IPS-15b (cell line): Measurements from ENCODE around the gene ZNF200.
"Not testable (repeated sequence)": the region's sequence is repeated elsewhere in the genome, so short reads cannot be mapped to it uniquely, and the experiment has no call there.

Experiments
- H3K27me3 ChIP-seq: one replicate; pipeline ENCODE4 v1.6.1; 2013; ENCODE audit warnings: low read length; ENCODE audit not compliant: control insufficient read depth, insufficient read depth
- H3K36me3 ChIP-seq: one replicate; pipeline ENCODE4 v1.6.1; 2013; ENCODE audit warnings: low read length; ENCODE audit not compliant: control insufficient read depth, insufficient read depth
- H3K4me1 ChIP-seq: one replicate; pipeline ENCODE4 v1.6.1; 2013; ENCODE audit warnings: mild to moderate bottlenecking, low read length; ENCODE audit not compliant: control insufficient read depth, insufficient read depth
- H3K4me3 ChIP-seq: one replicate; pipeline ENCODE4 v1.5.1; 2013; ENCODE audit warnings: low read depth, low read length
- H3K9ac ChIP-seq: one replicate; pipeline ENCODE4 v1.6.1; 2013; ENCODE audit warnings: low read depth, mild to moderate bottlenecking, low read length
- H3K9me3 ChIP-seq: one replicate; pipeline ENCODE4 v1.6.1; 2013; ENCODE audit warnings: mild to moderate bottlenecking, low read length; ENCODE audit not compliant: control insufficient read depth, insufficient read depth

Gene ZNF200

DNA sequence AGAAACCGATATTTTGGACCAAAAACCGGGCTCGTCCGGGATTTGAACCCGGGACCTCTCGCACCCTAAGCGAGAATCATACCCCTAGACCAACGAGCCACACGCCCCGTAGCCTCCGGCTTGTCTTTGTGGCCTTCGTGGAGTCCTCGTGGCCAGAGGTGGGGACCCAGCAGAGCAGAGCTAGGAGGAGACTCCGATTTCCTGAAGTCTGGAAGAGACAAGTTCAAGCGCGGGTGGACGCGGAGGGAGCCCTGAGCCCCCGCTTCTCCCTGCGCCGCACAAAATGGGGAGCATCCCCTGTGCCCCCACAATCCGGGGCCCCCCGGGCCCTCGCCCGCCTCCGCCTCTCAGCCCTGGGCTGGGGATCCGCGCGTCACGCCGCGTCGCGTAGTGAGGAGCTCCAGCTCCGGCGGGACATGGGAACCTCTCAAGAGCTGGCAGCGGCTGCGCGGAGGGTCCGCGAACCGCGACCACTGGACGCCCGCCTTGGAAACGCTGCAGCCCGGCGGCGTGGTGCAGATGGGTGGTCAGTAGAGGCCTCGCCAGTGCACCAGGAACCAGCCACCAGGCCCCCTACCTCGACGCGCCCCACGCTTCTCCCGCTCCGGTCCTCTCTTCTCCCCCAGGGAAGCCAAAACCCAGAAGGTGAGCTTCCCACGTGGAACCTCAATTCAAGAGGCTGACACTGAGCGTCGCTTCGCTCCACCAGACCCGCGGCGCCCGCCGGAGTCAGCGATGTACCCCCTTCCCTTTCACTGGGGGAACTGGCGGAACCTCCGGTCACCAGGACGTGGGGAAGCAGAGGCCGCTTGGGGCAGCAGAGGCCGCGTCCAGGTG lies 52.1 kb downstream of the ZNF200 start:
- Histone ChIP-seq H3K27me3 (peaks cover 59% of the 10 kb centered on the region), H3K4me1 (peaks cover 2% of the 10 kb centered on the region), H3K36me3 (no peaks in the 10 kb centered on the region), H3K9ac (peak overlapping the region; percentile 24), H3K9me3 (no peaks in the 10 kb centered on the region), H3K4me3 (peak overlapping the region; percentile 91)

DNA sequence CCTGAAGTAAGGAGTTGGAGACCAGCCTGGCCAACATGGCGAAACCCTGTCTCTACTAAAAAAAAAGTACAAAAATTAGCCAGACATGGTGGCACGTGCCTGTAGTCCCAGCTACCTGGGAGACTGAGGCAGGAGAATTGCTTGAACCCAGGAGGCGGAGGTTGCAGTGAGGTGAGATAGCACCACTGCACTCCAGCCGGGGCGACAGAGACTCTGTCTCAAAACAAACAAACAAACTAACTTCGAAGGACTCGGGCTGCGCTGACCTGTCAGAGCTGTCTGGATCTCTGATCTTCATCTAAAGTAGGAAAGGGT lies 52.7 kb downstream of the ZNF200 start:
- H3K9me3 ChIP-seq, H3K4me1 ChIP-seq, H3K9ac ChIP-seq, H3K36me3 ChIP-seq: not testable (repeated sequence)
- Histone ChIP-seq H3K4me3 (peak overlapping the region; percentile 91), H3K27me3 (peaks cover 56% of the 10 kb centered on the region)

DNA sequence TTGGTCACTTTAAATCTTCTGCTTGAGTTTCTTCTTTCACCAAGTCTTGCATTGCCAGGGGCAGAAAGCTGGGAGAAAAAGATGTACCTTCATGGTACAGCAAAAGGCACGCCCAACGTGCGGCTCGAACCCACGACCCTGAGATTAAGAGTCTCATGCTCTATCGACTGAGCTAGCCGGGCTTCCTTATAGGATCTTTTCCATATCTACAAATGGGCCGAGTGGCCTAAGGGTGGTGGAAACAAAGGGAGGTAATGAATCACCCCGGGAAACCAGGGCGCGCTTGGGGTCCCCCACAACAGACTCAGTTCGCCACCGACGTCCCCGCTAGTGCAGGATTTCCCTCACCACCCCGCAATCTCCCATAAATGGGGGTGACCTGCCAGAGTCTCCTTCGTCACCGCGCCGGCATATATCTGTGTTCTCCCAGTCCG lies 54.5 kb downstream of the ZNF200 start:
- Histone ChIP-seq H3K4me1 (peaks cover 4% of the 10 kb centered on the region), H3K36me3 (no peaks in the 10 kb centered on the region), H3K27me3 (peaks cover 56% of the 10 kb centered on the region), H3K4me3 (peak overlapping the region; percentile 68), H3K9me3 (no peaks in the 10 kb centered on the region), H3K9ac (no peak overlapping the region)

DNA sequence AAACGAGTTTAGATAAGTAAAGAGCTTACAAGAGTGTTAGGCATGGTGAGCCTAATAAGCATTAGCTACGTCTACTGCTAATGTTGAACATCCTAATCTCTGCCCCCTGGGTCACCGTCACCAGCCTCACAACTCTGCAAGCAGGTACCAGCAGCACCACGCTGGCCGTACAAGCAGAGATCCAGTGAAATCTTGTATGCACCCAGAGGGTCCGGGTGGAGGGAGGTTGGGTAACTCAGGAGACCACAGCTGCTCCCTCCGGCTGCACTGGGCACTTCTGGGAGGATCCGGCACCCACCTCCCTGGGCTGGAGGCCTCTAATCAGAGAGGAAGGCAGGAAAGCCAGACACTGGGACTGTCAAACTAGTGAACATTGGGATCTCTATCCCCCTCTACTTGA lies 55.3 kb downstream of the ZNF200 start:
- Histone ChIP-seq H3K9ac (no peak overlapping the region), H3K27me3 (peaks cover 56% of the 10 kb centered on the region), H3K9me3 (no peaks in the 10 kb centered on the region), H3K36me3 (no peaks in the 10 kb centered on the region), H3K4me1 (peaks cover 4% of the 10 kb centered on the region), H3K4me3 (no peak overlapping the region)

DNA sequence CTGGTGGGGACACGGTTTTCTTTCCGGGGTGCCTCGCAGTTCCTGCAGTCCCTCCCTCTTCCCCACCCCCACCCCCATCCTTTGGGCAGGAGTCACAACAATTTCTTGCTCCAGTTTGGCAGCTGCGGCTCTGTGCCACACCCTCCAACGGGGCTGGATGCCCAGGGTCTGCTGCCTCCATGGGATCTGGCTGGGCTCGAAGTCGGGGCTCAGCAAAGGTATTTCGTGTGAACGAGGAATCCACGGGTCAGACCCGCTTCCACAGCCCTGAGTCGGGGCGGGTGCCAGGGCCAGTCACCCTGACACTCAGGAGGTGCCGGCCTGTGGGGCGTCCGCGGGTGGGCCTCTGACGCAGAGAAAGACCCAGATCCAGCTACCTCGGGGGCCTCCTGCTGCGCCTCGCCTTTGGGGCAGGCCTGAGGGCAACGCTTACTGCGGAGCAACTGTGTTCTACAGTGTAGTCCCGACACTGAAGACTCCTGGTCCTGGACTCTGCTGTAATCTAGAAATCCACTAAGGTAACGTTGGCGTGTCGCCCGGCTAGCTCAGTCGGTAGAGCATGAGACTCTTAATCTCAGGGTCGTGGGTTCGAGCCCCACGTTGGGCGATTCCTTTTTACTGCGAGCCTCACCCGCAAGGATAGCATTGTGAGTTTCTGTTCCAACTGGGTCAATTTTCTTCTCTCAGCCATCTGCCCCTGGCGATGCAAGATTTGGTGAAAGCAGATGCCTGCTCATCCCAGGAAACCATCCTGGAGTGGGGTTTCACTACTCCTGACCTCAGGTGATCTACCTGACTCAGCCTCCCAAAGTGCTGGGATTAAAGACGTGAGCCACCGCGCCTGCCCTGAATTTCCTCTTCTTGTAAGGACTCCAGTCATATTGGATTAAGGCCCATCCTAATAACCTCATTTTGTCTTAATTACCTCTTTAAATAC lies 59.5 kb downstream of the ZNF200 start:
- peaks cover 36% of the 10 kb centered on the region for H3K27me3 ChIP-seq

DNA sequence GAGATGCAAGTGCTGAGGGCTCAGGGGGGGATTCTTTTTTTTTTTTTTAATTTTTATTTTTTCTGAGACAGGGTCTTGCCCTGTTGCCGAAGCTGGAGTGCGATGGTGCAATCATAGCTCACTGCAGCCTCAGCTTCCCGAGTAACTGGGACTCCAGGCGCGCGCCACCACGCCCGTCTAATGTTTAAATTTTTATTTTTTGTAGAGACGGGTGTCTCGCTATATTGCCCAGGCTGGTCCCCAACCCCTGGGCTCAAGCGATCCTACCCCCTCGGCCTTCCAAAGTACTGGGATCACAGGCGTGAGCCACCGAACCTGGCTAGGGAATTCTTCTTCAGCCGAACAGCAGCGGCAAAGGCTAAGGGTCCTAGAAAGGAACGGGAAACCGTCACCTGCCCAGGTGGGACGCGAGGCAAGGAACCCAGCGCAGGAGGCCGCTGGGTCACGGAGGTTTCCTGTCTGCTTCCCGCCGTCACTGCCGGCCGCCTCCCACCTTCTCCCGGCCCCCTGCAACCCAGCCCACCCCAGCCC lies 60.3 kb downstream of the ZNF200 start:
- H3K27me3 ChIP-seq, result peaks cover 32% of the 10 kb centered on the region
- no peaks in the 10 kb centered on the region for H3K9me3 ChIP-seq
- H3K4me1 ChIP-seq, result peaks cover 7% of the 10 kb centered on the region
- no peaks in the 10 kb centered on the region for H3K36me3 ChIP-seq
- no peak overlapping the region for H3K9ac ChIP-seq
- peak overlapping the region; percentile 44 for H3K4me3 ChIP-seq

More for the DNA sequence above, 59.5 kb downstream of the ZNF200 start:
- Histone ChIP-seq H3K9me3 (no peaks in the 10 kb centered on the region), H3K9ac (no peak overlapping the region), H3K36me3 (no peaks in the 10 kb centered on the region), H3K4me3 (peak overlapping the region; percentile 44), H3K4me1 (peaks cover 7% of the 10 kb centered on the region)

DNA sequence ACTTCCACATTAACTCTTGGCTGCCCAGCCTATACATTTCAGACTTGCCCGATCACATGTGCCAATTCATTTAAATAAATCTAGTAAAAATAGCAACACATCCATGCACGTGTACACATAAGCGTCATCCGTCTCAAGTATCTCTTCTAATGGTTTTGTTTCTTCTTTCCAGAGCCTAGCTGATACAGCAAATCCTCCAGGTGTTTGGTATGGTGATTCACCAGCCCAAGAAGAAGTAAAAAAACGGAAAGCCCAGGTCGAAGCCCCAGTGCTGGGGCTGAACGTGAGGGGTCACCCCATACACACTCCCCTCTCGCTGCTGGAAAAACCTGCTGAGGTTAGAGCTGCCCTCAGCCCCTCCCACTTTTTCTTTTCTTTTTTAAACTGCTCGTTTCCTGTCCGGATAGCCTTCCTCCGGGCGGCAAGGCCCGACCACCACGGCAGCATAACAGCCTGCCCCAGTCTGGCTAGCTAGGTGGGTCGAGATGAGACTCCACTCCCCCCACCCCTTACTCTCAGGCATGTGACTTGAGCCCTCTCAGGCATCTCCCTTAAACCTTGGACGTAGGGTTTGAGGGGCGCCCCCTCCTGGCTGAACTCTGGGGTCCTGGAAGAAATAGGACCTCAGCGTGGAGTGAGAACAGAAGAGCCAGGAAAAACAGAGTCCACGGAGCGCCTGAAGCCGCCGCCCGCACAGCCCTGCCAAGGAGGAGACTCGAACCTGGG lies 60.9 kb downstream of the ZNF200 start:
- peaks cover 32% of the 10 kb centered on the region for H3K27me3 ChIP-seq
- peak overlapping the region; percentile 44 for H3K4me3 ChIP-seq
- peak overlapping the region; percentile 4 for H3K9ac ChIP-seq
- no peaks in the 10 kb centered on the region for H3K9me3 ChIP-seq
- peaks cover 7% of the 10 kb centered on the region for H3K4me1 ChIP-seq
- no peaks in the 10 kb centered on the region for H3K36me3 ChIP-seq
